ENCODE data around the gene STAP1.

STAP1 gene

GRCh38 chr4:67651536-67651935 lies 93.0 kb downstream of the STAP1 start:
- H3K4me3 ChIP-seq: no peak overlapping the region
- peaks cover 7% of the 10 kb centered on the region; the same call in 1 of the 2 replicates for H3K36me3 ChIP-seq (ENCODE audit: insufficient read depth, low read length)
- no peaks in the 10 kb centered on the region for H3K9me3 ChIP-seq (ENCODE audit: low read depth, low read length)
- H3K9ac ChIP-seq (ENCODE audit: insufficient read length): no peak overlapping the region
- no peak for DNase-seq (ENCODE audit: low read depth, low spot score)
- no peak for TF ChIP-seq EZH2 (IDR thresholded peaks at IDR 0.05)
- no peak for TF ChIP-seq FOXP2 (optimal IDR thresholded peaks at IDR 0.05; ENCODE audit: control extremely low read depth, extremely low read length, insufficient read depth)
- TF ChIP-seq POLR2AphosphoS5 (IDR thresholded peaks at IDR 0.05; ENCODE audit: borderline replicate concordance, low read depth, low read length): no peak
- no peak overlapping the region for H3K27ac ChIP-seq
